GM19023 (cell line): ENCODE data around the gene WDR35.
"Not testable (repeated sequence)": the region's sequence is repeated elsewhere in the genome, so short reads cannot be mapped to it uniquely, and the experiment has no call there.

ENCODE experiments used
- ATAC-seq: cut with Tn5 transposase; IDR thresholded peaks from one replicate; pipeline ENCODE4 v1.9.1; 2021; ENCODE audit warnings: mild to moderate bottlenecking, moderate library complexity; ENCODE audit not compliant: unreplicated experiment

The WDR35 gene

DNA sequence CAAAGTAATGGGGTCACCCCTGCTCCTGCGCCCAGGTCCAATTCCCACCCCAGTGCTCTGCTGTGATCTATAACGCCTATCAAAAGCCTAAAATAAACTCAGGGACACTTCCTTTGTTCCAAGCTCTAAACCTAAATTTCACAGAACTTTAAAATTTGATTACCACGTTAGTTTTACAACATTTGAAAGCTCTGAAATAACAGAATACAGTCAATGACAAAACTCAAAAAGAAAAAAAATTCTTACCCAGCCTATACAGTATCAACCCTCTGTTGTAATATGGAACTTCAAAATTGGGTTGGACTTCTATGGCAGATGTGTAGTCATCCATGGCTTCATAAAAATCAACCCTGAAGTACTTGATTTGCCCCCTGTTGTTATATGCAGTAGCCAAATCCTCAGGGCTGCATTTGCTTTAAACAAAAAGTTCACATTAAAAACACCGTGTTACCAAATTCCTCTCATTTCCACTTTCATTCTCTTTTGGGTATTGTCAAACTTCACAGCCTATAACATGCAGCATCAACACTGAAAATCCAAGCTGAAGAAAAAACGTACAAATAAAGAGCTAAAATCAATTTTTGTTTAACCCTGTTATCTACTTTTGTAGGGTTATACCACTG lies 92.2 kb downstream of the WDR35 start:
- ATAC-seq: no peak

GRCh38 chr2:19895535-19895934 lies 94.4 kb downstream of the WDR35 start:
- ATAC-seq: no peak

DNA sequence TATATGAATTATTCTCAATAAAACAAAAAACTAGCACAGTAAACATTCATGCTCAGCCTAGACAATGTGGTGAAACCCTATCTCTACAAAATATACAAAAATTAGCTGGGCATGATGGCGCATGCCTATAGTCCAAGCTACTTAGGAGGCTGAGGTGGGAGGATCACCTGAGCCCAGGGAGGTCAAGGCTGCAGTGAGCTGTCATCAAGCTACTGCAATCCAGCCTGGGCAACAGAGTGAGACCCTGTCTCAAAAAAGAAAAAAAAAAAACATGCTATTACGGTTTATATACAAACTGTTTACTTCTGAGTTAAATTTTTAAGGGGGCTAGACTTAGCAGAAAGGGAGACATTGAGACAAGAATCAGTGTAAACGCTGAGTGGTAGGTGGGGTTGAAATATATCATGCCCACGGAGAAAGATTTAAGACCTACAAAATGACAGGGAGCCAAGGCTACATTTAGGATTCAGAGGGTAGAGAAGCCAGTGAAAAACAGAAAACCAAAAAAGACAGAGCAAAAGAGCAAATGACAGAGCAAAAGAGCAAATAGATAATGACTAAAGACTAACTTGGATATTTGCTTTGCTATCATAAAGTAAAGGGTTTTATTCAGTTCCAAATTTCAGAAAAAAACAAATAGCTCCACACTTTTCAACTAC lies 95.6 kb downstream of the WDR35 start:
- peak; percentile 24 for ATAC-seq

- ATAC-seq: peak; percentile 79
These were observed 96.3 kb downstream of the WDR35 start for GRCh38 chr2:19893520-19894133.

DNA sequence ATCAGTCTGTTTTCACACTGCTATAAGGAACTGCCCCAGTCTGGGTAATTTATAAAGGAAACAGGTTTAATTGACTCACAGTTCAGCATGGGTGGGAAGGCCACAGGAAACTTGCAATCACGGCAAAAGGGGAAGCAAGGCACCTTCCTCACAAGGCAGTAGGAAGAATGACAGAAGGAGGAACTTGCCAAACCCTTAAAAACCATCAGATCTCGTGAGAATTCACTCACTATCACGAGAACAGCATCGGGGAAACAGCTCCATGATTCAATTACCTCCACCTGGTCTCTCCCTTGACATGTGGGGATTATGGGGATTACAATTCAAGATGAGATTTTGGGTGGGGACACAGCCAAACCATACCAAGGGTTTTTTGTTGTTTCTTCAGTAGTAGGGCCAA lies 97.9 kb downstream of the WDR35 start:
- ATAC-seq: not testable (repeated sequence)

- no peak for ATAC-seq
These were observed 99.8 kb downstream of the WDR35 start for GRCh38 chr2:19890104-19890503.

GRCh38 chr2:19888831-19889230 lies 101.1 kb downstream of the WDR35 start:
- no peak for ATAC-seq

- no peak for ATAC-seq
These were observed 102.4 kb downstream of the WDR35 start for GRCh38 chr2:19887510-19887909.

DNA sequence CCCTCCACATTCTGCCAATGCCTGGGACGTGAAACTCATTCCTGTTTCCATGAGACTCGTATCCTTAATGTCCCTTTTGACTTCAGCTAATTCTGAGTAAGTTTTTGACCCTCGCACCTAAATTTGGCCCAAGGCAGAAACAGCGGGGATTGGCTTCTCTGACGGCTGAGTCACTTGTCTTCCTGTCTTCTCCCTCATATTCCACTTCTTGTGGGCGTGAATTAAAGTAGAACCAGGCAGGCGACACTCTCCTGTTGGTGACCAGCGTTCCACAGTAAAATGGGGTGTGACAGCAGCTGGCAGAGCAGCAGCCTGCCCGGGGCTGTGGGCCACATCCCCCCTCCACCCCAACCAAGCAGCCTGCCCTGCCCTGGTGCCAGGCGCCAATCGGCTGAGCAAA lies 103.6 kb downstream of the WDR35 start:
- no peak for ATAC-seq

DNA sequence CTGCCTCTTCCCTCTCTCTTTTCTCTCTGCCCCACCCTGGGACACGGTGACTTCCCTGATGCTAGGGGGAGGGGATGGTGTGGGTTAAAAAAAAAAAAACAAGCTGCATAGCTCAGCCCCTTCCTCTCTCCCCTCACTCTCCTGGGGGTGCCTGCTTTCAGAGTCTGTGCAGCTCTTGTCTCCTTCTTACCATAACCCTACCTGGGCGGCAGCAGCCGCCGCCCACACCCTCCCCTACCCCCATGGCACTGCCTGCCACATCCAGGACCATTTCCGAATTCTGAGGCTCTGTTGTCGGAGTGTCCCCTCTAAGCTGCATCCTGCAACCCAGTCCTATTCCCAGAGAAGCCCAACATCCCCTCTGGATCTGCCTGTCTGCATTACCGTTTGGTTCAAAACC lies 104.1 kb downstream of the WDR35 start:
- no peak for ATAC-seq

DNA sequence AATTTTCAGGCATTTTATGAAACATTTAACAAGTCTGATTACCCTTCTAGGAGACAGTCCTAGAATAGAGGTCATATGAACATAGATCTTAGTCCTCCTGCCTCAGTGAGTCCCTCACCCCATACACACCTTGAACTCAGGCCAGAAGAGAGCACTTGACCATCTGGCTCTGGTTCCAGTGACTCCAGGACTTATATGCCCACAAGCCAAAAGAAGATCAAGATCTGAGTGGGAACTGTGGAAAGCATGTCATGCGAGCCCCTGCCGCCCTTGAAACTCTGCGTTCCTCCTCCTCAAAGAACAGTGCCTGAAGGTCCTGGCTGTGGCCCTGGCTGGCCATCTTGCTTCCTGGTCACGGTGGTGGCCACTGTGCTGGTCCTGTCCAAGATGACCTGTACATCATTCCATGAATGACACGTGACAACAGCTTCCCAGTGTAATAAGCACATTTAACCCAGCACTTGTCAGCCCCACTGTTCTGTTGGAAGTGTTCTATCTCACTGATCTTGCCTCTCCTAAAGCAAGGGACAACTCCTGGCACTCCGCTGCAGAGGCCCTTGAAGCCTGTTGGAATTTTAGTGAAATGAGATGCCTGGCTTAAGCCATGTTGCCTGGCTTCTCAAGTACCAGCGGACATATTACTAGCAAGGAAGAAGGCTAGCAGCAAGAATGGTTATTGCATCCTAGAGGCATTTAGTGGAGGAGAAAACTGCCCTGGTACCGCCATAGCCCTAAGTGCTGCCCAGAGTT lies 105.8 kb downstream of the WDR35 start:
- ATAC-seq: no peak

GRCh38 chr2:19883486-19883885 lies 106.4 kb downstream of the WDR35 start:
- no peak for ATAC-seq

- no peak for ATAC-seq
These were observed 107.6 kb downstream of the WDR35 start for GRCh38 chr2:19882286-19882685.

DNA sequence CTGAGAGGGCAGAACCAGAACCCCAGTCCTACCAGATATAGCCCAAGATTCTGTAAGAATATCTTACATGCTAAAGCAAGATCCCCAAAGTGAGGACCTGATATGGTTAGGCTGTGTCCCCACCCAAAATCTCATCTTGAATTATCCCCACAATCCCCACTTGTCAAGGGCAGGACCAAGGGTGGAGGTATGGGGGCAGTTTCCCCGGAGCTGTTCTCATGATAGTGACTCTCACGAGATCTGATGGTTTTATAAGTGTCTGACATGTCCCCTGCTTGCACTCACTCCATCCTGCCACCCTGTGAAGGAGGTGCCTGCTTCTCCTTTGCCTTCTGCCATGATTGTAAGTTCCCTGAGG lies 108.0 kb downstream of the WDR35 start:
- ATAC-seq: no peak

DNA sequence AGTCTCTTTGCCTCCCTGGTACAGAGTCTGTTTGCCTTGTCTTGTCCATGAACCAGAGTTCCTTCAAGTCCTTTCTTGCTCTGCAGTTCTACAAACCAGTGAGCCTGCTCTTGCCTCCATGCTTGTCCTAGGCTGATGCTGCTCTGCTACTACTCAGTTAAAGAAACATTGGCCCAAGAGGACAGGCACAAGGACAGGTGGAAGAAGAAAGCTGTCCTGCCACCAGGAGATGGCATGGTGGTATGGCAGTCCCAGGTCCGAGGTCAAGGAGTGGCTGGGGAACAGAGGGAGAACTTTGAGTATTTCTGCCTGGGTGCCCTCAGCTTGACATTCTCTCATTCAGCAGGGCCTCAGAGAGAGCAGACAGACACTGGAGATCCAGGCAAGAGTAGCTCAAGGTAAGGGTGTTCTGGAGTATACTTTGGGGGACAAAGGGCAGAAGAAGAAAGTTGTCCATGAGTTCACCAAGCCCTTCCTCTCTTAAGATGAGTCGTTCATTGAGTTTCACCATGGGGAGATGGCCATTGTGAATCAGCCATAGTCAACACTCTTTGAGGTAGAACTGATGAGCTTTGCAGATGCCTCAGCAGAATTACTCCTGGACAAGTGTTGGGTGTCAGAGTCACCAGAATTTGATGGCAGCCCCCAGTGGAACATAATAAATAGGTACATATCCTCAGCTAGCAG lies 108.5 kb downstream of the WDR35 start:
- ATAC-seq: no peak

DNA sequence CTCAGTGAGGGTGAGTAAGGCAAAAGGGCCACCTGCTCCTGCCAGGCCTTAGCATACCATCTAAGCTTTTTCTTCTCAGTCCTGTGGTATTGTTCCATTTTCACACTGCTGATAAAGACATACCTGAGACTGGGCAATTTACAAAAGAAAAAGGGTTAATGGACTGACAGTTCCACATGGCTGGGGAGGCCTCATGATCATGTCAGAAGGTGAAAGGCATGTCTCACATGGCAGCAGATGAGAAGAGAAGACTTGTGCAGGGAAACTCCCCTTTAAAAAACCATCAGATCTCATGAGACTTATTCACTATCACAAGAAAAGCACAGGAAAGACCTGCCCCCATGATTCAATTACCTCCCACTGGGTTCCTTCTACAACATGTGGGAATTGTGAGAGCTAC lies 109.7 kb downstream of the WDR35 start:
- ATAC-seq: not testable (repeated sequence)

DNA sequence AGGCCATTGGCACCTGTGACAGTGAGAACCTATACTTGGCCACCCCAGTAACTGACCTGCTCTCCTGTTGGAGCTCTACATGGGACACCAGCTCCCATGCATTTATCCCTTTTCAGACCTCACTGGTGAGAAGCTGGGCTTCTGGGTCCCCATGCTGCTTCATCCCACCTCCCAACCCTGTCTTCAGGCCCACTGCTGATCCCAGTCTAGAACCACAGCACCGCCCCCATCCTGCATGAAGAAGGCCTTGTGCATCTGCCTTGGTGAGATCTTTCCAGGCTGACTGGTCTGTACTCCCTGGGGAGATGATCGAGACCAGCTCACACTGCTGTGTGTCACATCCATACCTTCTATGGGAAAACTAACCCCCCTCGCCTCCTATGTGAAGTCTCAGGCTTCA lies 110.8 kb downstream of the WDR35 start:
- no peak for ATAC-seq

DNA sequence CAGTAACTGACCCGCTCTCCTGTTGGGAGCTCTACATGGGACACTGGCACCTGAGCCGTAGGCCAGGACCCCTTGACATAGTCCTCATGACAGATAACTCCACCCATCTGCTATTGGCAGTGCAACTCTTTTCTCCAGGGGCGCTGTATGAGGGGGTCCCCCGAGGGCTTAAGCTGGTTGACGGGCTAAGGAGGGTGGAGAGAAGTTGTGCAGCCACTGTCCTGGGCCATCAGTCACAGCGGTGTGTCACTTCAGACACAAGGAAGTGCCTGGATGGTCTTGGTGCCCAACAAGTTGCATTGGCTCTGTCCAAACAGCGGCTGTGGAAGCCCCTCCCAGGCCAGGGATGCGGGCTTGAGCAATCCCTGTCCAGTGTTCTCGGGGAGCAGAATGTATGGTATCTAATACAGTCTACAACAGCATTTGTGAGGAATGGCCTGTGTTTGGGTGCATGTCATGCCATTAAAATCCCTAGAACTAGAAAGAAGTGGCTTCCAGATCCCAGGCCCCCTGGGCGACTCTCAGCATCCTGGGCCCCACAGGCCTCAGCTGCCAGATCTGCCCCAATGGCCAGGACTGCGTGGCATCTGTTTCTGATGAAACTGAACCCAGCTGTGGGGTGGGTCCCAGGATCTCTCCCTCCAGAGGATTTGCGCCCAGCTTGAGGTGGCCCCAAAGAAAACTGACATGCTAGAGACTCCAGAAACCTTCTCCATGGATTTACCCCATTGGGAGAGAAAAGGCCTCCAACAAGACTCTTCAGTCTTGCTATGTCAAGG lies 111.4 kb downstream of the WDR35 start:
- no peak for ATAC-seq

GRCh38 chr2:19876751-19877150 lies 113.2 kb downstream of the WDR35 start:
- ATAC-seq: no peak

- no peak for ATAC-seq
These were observed 114.6 kb downstream of the WDR35 start for GRCh38 chr2:19875280-19875679.
